NOMO-1 treated with dmso at 0.1 percent for 144 hours (cell line): ENCODE results near the gene LAMA5.

Source experiments
- DNase-seq: peaks from one replicate; lab custom pipeline; 2025; ENCODE audit not compliant: unreplicated experiment; lab: John Stamatoyannopoulos, UW

The LAMA5 gene

GRCh38 chr20:62330576-62331317, 36.4 kb downstream of the LAMA5 start:
- DNase-seq = no peak

- no peak for DNase-seq
These were observed 37.4 kb downstream of the LAMA5 start for GRCh38 chr20:62329389-62330377.

- DNase-seq = no peak
These were observed 38.3 kb downstream of the LAMA5 start for GRCh38 chr20:62328684-62329388.

GRCh38 chr20:62327726-62328495, 39.2 kb downstream of the LAMA5 start:
- no peak for DNase-seq

- no peak for DNase-seq
These were observed 40.0 kb downstream of the LAMA5 start for GRCh38 chr20:62326959-62327725.

GRCh38 chr20:62326559-62326958, 40.6 kb downstream of the LAMA5 start:
- DNase-seq = no peak

GRCh38 chr20:62325172-62325905, 41.8 kb downstream of the LAMA5 start:
- no peak for DNase-seq

GRCh38 chr20:62323980-62324906, 42.9 kb downstream of the LAMA5 start:
- DNase-seq = no peak

GRCh38 chr20:62323146-62323979, 43.7 kb downstream of the LAMA5 start:
- no peak for DNase-seq

GRCh38 chr20:62322492-62323041, 44.5 kb downstream of the LAMA5 start:
- DNase-seq = no peak

GRCh38 chr20:62321975-62322374, 45.1 kb downstream of the LAMA5 start:
- DNase-seq = no peak

- DNase-seq = no peak
These were observed 45.6 kb downstream of the LAMA5 start for GRCh38 chr20:62321521-62321948.

GRCh38 chr20:62320581-62321354, 46.3 kb downstream of the LAMA5 start:
- DNase-seq = no peak

GRCh38 chr20:62319346-62319909, 47.7 kb downstream of the LAMA5 start:
- DNase-seq = no peak

- no peak for DNase-seq
These were observed 48.4 kb downstream of the LAMA5 start for GRCh38 chr20:62318400-62319345.
